Sigmoid colon (tissue), 4 donors: ENCODE data around the gene SLC22A5.

Source experiments
- CTCF ChIP-seq, 4 experiments: fragments of 450-650 bp in 3 of 4; fragments of 200-600 bp in 1 of 4; IDR thresholded peaks; one replicate each; pipeline ENCODE4 v1.5.1; 2016 to 2019; ENCODE audit warnings: antibody characterized with exemption in 4 of 4, mild to moderate bottlenecking in 3 of 4, moderate library complexity in 2 of 4
- EP300 ChIP-seq, 4 donors: sonication (generic); formaldehyde crosslinking; IDR thresholded peaks; one replicate each; pipeline ENCODE4 v1.6.1; 2017; ENCODE audit warnings: antibody characterized with exemption in 4 of 4
- POLR2A ChIP-seq, 2 donors: fragments of 450-650 bp; IDR thresholded peaks; one replicate each; pipeline ENCODE4 v1.6.1; 2016; ENCODE audit warnings: antibody characterized with exemption in 2 of 2, mild to moderate bottlenecking in 2 of 2, moderate library complexity in 2 of 2

GRCh38 chr5:132384506-132385050 is 15.1 kb downstream of the SLC22A5 start:
- no peak for TF ChIP-seq CTCF (IDR thresholded peaks at IDR 0.05)
- TF ChIP-seq EP300 (IDR thresholded peaks at IDR 0.05): no peak
- TF ChIP-seq POLR2A (IDR thresholded peaks at IDR 0.05): no peak
